ENCODE measurements around the gene BANF1.

The BANF1 gene

DNA sequence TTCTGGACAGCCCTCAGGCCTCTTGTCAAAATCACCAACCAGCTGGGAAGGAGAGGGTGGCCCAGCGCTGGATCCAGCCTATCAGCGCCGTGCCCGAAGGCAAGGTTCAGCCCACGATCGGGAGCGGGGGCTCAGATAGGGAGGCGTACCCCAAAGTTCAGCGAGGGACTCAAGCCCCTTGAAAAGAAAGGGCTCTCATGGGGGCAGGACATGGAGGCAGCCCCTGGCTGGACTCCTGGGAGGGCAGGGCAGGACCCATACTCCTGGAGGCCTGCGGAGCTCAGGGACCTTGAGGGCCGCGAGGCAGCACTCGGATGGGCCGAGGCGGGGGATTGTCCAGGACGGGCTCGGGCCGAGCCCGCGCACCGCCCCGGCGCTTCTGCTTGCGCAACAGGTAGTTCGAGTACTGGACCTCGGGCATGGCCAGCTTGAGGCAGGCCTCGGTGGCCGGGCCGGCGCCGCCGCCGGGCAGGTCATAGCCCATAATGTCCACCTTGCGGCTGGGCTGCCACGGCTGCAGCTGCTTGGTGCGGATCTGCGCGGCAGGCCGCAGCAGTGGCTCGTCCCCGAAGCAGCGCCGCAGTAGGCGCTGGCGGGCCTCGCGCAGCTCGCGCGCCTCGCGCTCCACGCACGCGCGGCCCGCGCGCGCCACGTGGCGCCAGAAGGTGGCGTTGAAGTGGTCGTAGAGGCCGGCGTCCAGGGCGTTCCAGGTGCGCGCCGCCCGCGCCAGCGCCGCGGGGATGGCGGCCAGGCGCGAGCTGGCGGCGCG, 40.1 kb downstream of the BANF1 start:
- no peak for DNase-seq

DNA sequence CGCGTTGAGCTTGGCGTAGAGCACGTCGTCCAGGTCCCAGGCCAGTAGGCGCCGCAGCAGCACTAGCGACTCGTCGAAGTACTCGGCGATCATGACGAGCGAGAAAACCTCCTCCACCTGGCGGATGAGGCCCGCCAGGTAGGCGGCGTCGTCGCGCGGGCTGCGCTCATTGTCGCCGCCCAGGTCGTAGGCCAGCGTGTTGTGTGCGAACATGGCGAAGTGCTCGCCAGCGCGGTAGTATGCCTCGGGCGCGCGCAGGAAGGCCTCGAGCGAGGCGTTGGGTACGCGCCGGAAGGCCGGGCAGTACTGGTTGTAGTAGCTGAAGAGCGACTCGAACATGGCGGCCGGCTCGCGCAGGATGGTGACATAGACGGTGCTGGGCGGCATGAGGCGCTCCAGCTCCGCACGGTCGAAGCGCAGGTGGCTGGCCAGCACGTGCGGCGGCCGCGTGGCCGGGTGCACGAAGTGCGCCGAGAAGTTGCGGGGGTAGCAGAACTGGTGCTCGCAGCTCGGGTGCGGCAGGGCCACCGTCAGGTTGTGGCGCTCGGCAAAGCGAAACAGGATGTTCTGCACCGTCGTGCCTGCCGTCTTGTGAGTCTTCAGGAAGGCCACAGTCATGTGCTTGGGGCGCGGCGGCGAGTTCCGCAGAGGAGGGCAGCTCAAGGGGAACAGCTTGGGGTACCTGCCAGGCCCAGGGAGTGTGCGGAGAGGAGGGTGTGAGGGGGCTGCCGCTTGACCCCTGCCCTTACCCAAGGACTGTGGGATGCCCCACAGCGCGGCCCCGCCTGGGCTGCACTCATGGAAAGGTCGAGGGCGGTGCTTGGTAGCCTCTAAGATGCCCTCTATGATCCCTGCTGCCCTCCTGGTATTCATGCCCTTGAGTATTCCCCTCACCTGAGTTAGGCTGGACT, 40.9 kb downstream of the BANF1 start:
- no peak for DNase-seq

DNA sequence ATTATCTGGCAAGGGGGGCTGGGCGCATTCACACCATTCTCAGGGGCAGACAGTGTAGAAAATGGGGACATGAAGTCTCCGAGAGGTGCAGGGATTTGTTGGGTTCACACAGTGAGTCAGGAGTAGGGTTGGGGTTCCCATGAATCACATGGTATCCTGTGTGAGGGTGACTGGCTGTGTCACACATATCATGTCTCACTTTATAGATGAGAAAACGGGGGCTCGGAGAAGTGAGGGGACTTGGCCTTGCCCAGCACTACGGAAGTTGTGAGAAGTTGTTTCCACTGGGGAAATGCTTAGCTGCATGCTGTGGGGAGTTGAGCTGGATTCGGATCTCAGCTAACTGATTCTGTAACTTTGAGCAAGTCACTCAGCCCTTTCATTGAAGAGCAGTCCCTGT, 42.5 kb downstream of the BANF1 start:
- no peak for DNase-seq

DNA sequence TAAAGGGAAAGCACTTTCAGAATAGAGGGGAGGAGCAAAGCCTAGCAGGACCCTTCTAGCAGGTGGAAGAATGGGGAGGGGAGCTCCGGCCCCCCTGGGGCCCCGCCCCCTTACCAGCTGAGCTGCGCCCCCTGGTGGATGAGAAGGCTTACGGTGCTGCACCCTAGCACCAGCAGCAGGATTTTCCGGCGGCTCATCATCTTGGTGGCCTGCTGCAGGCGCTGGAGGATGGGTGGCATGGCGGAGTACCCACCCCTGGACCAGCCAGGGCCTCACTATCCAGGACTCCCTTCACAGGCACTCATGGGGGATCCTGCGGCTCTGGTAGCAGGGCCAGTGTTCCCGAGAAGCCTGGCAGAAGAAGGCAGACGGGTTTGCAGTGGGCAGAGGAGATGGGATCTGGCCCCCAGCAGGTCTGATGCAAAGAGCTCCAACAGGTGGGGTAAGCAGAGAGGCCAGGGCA, 42.9 kb downstream of the BANF1 start:
- DNase-seq, result peak; percentile 37

DNA sequence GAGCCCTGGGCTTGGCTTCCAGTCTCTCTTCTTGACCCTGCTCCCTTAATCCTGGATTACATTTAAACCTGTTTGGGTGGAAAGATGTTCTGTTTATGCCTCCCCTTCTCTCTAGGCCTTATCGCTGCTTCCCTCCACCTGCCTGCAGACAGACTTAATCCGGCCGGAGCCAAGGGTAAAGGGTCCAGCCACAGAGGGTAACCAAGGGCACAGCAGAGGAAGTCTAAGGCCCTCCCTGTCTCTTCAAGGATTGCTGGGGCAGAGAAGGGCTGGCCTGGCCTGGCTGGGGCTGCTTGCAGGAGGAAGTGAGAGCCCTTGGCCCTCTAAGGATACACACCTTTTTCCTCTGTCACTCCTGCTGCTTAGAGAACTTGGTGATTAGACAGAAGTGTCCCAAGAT, 44.6 kb downstream of the BANF1 start:
- no peak for DNase-seq

DNA sequence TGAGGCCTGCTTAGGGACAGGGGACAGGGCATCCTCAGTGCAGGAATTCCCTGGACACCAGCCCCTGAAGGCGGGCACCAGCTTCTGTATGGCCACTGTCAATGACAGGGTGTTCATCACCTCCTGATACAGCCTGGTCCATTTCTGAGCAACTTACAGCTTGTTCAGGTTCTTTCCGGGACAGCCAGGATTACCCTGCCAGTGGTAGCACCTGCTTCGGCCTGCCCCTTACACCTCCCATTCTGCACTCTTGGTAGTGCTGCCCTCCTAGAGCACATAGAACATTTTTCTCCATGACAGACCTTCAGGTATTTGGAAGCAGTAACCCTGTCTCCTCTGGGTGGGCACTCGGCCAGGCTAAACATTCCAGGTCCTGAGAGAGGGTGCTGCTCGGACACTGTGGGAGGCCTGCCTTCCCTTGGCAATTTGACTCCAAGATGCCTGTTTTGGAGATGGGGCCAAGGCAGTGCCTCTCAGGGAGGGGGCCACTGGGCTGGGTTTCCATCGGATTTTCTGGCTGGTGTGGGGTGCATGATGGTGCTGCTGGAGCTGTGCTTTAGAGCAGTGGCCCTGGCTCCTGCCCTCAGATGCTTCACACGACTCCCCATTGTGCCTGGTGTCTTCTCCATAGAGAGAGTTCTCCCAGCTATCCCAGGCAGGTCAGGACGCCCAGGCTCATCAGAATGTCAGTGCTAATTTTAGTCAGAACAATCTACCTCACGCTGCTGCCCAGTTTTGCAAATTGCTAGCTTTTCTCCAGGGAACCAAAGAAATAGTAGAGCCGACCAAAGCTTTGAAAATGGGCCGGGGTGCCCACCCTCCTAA, 45.5 kb downstream of the BANF1 start:
- DNase-seq, result no peak

DNA sequence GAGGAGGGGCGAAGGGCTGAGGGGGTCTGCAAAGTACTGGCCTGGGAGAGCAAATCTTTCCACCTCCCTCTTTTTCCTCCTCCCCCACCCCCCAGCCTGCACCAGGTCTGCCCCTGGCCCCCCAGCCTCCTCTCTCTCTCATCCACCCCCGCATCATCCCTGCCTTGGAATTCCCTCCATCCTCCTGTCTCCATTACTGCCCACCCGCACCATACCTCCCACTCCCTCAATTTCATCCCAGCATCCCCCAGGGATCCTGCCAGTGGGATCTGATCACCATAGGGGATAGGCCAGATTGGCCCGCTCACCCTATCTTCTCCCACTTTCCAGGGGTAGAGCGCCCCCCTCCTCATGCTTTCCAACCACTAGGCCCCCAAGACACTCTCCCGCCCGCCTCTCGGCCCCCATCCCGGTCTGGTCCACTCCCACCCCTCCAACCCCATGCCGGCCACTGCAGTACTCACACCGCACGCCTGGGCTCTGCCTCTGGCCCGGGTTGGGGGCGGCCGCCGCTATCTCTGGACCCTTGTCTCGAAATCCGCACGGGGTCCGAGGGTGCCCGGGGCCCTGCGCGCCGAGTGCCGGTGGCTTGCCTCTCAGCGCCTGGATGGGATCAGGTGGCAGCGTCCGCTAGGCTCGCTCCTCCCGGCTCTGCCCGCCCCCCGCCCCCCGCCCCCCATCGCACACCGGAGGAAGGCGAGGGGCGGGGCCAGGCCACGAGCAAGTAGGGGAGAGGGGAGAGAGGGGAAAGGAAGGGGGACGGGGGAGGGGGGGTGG, 46.4 kb downstream of the BANF1 start, which contains the start of gene GAL3ST3:
Gene GAL3ST3 (minus strand): TSS at position 615 of the 777 bp plus-strand sequence. CDS start 3,746 bp downstream, outside the sequence.
- peak; percentile 11 for DNase-seq

DNA sequence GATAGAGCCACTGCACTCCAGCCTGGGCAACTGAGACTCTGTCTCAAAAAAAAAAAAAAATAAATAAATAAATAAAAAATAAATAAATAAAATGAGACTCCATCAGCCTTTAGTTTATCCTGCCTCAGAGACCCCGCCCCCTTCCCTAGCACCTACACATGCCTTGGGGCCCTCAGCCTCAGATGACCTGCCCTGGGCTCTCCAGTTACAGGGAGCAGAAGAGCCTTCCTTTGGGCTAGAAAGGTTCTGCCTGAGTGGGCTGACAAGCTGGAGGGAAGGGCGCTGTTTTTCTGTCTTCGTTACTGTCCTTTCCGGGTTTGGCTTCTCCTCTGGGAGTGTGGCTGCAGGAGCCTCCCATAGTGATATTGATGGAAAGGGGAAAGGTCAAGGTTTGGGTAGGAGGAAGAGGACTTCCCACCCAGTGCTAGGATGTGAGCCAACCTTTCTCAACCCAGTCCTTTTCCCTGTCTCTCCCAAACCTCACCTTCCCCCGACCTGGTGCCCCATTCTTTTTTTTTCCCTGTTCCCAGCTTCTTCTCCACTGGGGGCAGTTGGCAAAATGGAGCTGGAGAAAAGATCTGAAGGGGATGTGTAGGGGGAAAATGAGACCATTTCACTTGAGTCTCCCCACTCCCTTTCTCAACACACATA, 48.4 kb downstream of the BANF1 start:
- no peak for DNase-seq

DNA sequence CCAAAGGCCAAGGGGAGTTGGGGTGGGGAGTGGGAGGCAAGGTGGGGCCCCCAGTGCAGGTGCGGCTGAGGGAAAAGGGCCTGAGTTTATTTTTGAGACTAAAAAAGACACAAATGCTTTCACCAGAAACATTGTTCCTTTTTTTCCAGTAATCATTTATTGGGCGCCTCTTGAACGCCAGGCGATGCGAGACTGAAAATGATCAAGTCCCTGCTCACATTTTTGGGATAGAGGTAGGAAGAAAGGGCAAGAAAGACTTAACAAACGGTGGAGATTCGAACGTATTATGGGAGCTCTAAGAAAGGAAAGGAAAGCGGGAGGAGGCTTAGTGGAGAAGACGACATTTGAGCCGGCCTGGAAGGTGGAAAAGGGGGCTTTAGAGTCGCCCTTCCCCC, 49.1 kb downstream of the BANF1 start:
- DNase-seq, result no peak

DNA sequence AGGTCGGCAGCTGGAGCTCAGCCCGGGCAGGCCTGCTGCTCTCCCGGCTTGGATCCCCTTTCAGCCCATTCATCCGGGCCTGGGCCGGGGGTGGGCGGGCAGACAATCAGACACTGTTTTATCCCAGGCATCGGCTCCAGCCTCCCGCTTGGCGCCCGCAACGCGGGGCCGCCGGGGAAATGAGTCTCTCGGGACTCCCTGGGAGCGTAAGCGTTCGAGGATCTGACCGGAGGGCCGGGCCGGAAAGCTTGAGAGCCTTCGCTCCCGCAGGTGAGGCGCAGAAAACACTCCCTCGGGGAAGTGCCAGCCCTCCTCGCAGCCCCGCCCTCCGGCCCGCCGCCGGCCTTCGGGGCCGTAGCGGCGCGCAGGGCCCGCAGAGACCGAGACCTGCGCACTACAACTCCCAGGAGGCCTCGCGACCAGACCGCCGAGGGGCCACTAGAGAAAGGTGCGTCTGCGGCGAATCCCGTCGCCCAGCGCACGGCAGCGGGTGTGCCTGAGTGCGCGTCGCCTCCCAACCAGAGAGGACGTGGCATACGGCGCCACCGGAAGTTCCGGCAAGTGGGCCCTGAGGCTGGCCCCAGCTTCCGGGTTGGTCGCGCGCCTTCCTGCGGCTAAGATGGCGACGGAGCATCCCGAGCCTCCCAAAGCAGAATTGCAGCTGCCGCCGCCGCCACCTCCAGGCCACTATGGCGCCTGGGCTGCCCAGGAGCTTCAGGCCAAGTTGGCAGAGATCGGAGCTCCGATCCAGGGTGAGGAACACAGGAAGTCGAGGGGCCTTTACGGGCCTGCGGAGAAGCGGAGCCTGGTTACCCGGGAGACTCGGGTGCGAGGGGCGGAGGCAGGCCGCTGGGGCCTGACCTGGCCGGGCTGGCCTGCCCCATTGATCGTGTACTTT, 49.7 kb downstream of the BANF1 start, which contains the start of gene SF3B2:
Gene SF3B2 (plus strand): TSS at position 599 of the 898 bp plus-strand sequence. CDS start 21 bp downstream, at position 620.
- DNase-seq, result peak; percentile 83

DNA sequence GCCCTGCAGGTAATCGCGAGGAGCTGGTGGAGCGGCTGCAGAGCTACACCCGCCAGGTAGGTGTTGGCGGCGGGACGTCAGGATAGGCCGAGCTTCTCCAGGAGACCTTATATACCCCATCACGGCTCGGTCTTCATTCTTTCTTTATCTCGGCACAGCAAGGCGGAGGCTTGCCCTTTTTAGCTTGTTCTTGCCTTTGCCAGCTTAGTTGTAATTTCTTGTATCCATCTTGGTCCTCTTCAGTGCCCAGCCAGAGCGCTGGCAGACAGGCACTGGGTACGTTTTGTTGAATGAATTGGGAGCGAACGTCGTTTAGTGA, 50.3 kb downstream of the BANF1 start:
- DNase-seq, result no peak
